Endothelial cell (in vitro differentiated cells): ENCODE results near the gene ITIH5. TPM values are rescaled to one million over a fixed set of nuclear protein-coding genes. Genes with fewer than 3 reads are reported as not detected.

ENCODE experiments used
- DNase-seq: peaks from one replicate; pipeline ENCODE4 v3.0.0; 2021; ENCODE audit warnings: low spot score
- H3K27ac Mint-ChIP-seq: one replicate; pipeline ENCODE4 v1.8.0; 2021; ENCODE audit warnings: mixed read lengths, inconsistent platforms; ENCODE audit not compliant: unreplicated experiment
- H3K27me3 Mint-ChIP-seq: one replicate; pipeline ENCODE4 v1.8.0; 2021; ENCODE audit warnings: mild to moderate bottlenecking, moderate library complexity, mixed read lengths, inconsistent platforms; ENCODE audit not compliant: unreplicated experiment
- H3K36me3 Mint-ChIP-seq: one replicate; pipeline ENCODE4 v1.8.0; 2021; ENCODE audit warnings: mild to moderate bottlenecking, low read depth, mixed read lengths, inconsistent platforms; ENCODE audit not compliant: unreplicated experiment
- H3K4me1 Mint-ChIP-seq: one replicate; pipeline ENCODE4 v1.8.0; 2021; ENCODE audit warnings: mild to moderate bottlenecking, mixed read lengths, inconsistent platforms; ENCODE audit not compliant: unreplicated experiment
- H3K4me3 Mint-ChIP-seq: one replicate; pipeline ENCODE4 v1.8.0; 2021; ENCODE audit warnings: mild to moderate bottlenecking, mixed read lengths, inconsistent platforms; ENCODE audit not compliant: unreplicated experiment
- H3K9me3 Mint-ChIP-seq: one replicate; pipeline ENCODE4 v1.8.0; 2021; ENCODE audit warnings: mixed read lengths, inconsistent platforms; ENCODE audit not compliant: unreplicated experiment
- CTCF ChIP-seq: fragments of 200-600 bp; sonication (generic); IDR thresholded peaks from one replicate; pipeline ENCODE4 v1.5.0; 2021; ENCODE audit warnings: antibody characterized with exemption; ENCODE audit not compliant: unreplicated experiment
- total RNA-seq: library from RNA; stranded (reverse); fragmentation: NEBNext Ultra II Directional; extraction: Animal tissue kit (Norgen Biotek cat#: 25700); gene quantifications from one replicate; pipeline ENCODE4 v1.2.1, GENCODE V29; 2021; ENCODE audit not compliant: unreplicated experiment

Gene ITIH5
- total RNA-seq, 1 donor from 2014 or later: 0.36 TPM

GRCh38 chr10:7572391-7572790 is 94.4 kb downstream of the ITIH5 start:
- no peak for TF ChIP-seq CTCF
- no peaks in the 10 kb centered on the region for H3K4me1 Mint-ChIP-seq
- H3K27me3 Mint-ChIP-seq: peaks cover 4% of the 10 kb centered on the region
- H3K36me3 Mint-ChIP-seq: no peaks in the 10 kb centered on the region
- no peak for DNase-seq
- H3K27ac Mint-ChIP-seq: no peak overlapping the region
- H3K4me3 Mint-ChIP-seq: no peak overlapping the region
- H3K9me3 Mint-ChIP-seq: no peaks in the 10 kb centered on the region

- H3K4me3 Mint-ChIP-seq: no peak overlapping the region
- DNase-seq: no peak
- no peak overlapping the region for H3K27ac Mint-ChIP-seq
- H3K9me3 Mint-ChIP-seq: no peaks in the 10 kb centered on the region
- H3K36me3 Mint-ChIP-seq: no peaks in the 10 kb centered on the region
- H3K4me1 Mint-ChIP-seq: no peaks in the 10 kb centered on the region
- peaks cover 1% of the 10 kb centered on the region for H3K27me3 Mint-ChIP-seq
- no peak for TF ChIP-seq CTCF
Measured at GRCh38 chr10:7571981-7572380, 94.8 kb downstream of the ITIH5 start.

- Mint-ChIP-seq H3K4me3 (no peak overlapping the region), H3K27me3 (peaks cover 5% of the 10 kb centered on the region), H3K9me3 (no peaks in the 10 kb centered on the region), H3K36me3 (no peaks in the 10 kb centered on the region), H3K27ac (no peak overlapping the region), H3K4me1 (peaks cover 2% of the 10 kb centered on the region)
- DNase-seq: no peak
- TF ChIP-seq CTCF: no peak
Measured at GRCh38 chr10:7567911-7568620, 98.7 kb downstream of the ITIH5 start.

GRCh38 chr10:7566891-7567290 is 99.9 kb downstream of the ITIH5 start:
- Mint-ChIP-seq H3K9me3 (no peaks in the 10 kb centered on the region), H3K27ac (no peak overlapping the region), H3K36me3 (no peaks in the 10 kb centered on the region), H3K27me3 (peaks cover 5% of the 10 kb centered on the region), H3K4me3 (no peak overlapping the region), H3K4me1 (peaks cover 5% of the 10 kb centered on the region)
- no peak for TF ChIP-seq CTCF
- no peak for DNase-seq

- no peak overlapping the region for H3K27ac Mint-ChIP-seq
- DNase-seq: no peak
- no peaks in the 10 kb centered on the region for H3K36me3 Mint-ChIP-seq
- no peak overlapping the region for H3K4me3 Mint-ChIP-seq
- peaks cover 11% of the 10 kb centered on the region for H3K4me1 Mint-ChIP-seq
- no peaks in the 10 kb centered on the region for H3K9me3 Mint-ChIP-seq
- H3K27me3 Mint-ChIP-seq: peaks cover 5% of the 10 kb centered on the region
- TF ChIP-seq CTCF: no peak
Measured at GRCh38 chr10:7565871-7566270, 100.9 kb downstream of the ITIH5 start.
